ENCODE results near the gene COL8A1. TPM values are rescaled to one million over a fixed set of nuclear protein-coding genes. Genes with fewer than 3 reads are reported as not detected.

Gene COL8A1
- total and polyA plus RNA-seq, 11 donors: 4.9 to 39.2 (median 21.1) TPM

GRCh38 chr3:99681976-99682375 is 43.6 kb downstream of the COL8A1 start:
- Histone ChIP-seq H3K4me1 (peaks cover 0 to 17% (median 2%) of the 10 kb centered on the region in 12 donors), H3K9me3 (no peaks in the 10 kb centered on the region), H3K27ac (peak overlapping the region in 4 of 12 donors; percentile 8 to 62 (median 48)), H3K27me3 (no peaks in the 10 kb centered on the region), H3K36me3 (no peaks in the 10 kb centered on the region), H3K4me3 (no peak overlapping the region)
- TF ChIP-seq POLR2A (IDR thresholded peaks at IDR 0.05) (no peak), CTCF (IDR thresholded peaks at IDR 0.05) (no peak)
- intact Hi-C loops (cut with DNase I): loop anchor here in 4 of 10 donors (2.0 to 10.0 kb wide), 3 partner anchors 25 to 187 kb away; no protein-coding TSS in a partner anchor
- WGBS, 4 donors: 84 to 93% (median 91%) methylated on average over 9 of the region's 9 CpGs
- ATAC-seq (no peak), DNase-seq (no peak)

- no peak overlapping the region for H3K4me3 ChIP-seq
- ATAC-seq (peak in 1 of 4 donors; percentile 47), DNase-seq (no peak)
- H3K9me3 ChIP-seq: no peaks in the 10 kb centered on the region
- no peaks in the 10 kb centered on the region for H3K27me3 ChIP-seq
- WGBS, 4 donors: 54 to 72% (median 59%) methylated on average over 1 of the region's 1 CpG
- H3K36me3 ChIP-seq: no peaks in the 10 kb centered on the region
- peak overlapping the region in 4 of 12 donors; percentile 22 to 51 (median 32) for H3K27ac ChIP-seq
- H3K4me1 ChIP-seq: peaks cover 0 to 10% (median 0%) of the 10 kb centered on the region in 12 donors
- TF ChIP-seq CTCF (IDR thresholded peaks at IDR 0.05) (no peak), POLR2A (IDR thresholded peaks at IDR 0.05) (no peak)
- intact Hi-C loops (cut with DNase I): loop anchor here in 4 of 10 donors (2.0 to 10.0 kb wide), 3 partner anchors 23 to 189 kb away; no protein-coding TSS in a partner anchor
These were observed 45.1 kb downstream of the COL8A1 start for GRCh38 chr3:99683465-99683864.

GRCh38 chr3:99683876-99684275 is 45.5 kb downstream of the COL8A1 start:
- DNase-seq (no peak), ATAC-seq (no peak)
- H3K27me3 ChIP-seq: no peaks in the 10 kb centered on the region
- WGBS, 4 donors: 78 to 98% (median 92%) methylated on average over 3 of the region's 3 CpGs
- TF ChIP-seq CTCF (IDR thresholded peaks at IDR 0.05): no peak
- TF ChIP-seq POLR2A (IDR thresholded peaks at IDR 0.05): no peak
- intact Hi-C loops (cut with DNase I): loop anchor here in 4 of 10 donors (2.0 to 10.0 kb wide), 3 partner anchors 23 to 189 kb away; no protein-coding TSS in a partner anchor
- H3K9me3 ChIP-seq: no peaks in the 10 kb centered on the region
- H3K27ac ChIP-seq: peak overlapping the region in 6 of 12 donors; percentile 8 to 53 (median 32)
- no peak overlapping the region for H3K4me3 ChIP-seq
- no peaks in the 10 kb centered on the region for H3K36me3 ChIP-seq
- peaks cover 0 to 11% (median 0%) of the 10 kb centered on the region in 12 donors for H3K4me1 ChIP-seq

GRCh38 chr3:99684644-99685043 is 46.2 kb downstream of the COL8A1 start:
- Histone ChIP-seq H3K36me3 (no peaks in the 10 kb centered on the region), H3K27me3 (no peaks in the 10 kb centered on the region), H3K4me1 (peaks cover 0 to 17% (median 0%) of the 10 kb centered on the region in 12 donors), H3K9me3 (no peaks in the 10 kb centered on the region), H3K27ac (peak overlapping the region in 4 of 12 donors; percentile 22 to 53 (median 44)), H3K4me3 (no peak overlapping the region)
- WGBS, 4 donors: 57 to 73% (median 69%) methylated on average over 4 of the region's 4 CpGs
- ATAC-seq: peak in 3 of 4 donors; percentile 29 to 53 (median 46)
- no peak for TF ChIP-seq CTCF (IDR thresholded peaks at IDR 0.05)
- no peak for TF ChIP-seq POLR2A (IDR thresholded peaks at IDR 0.05)
- intact Hi-C loops (cut with DNase I): loop anchor here in 9 of 10 donors (5.0 to 10.0 kb wide), 7 partner anchors 37 to 662 kb away; partner anchors contain the start of gene COL8A1 (in 1 of the 9)
- DNase-seq: no peak
